Activated CD4-positive, alpha-beta T cell treated with anti-CD3 and anti-CD28 coated beads for 24 hours (primary cell): Measurements from ENCODE around the gene TNS3.
"Not testable (repeated sequence)": the region's sequence is repeated elsewhere in the genome, so short reads cannot be mapped to it uniquely, and the experiment has no call there.

Experiments
- DNase-seq, 2 donors: peaks; one replicate each; pipeline ENCODE4 v3.0.0-alpha.2; 2020; ENCODE audit warnings: low read depth in 2 of 2

Gene TNS3

GRCh38 chr7:47541485-47541884 lies 40.4 kb downstream of the TNS3 start:
- not testable (repeated sequence) for DNase-seq

GRCh38 chr7:47540387-47541350 lies 41.2 kb downstream of the TNS3 start:
- DNase-seq: no peak

GRCh38 chr7:47540053-47540386 lies 41.9 kb downstream of the TNS3 start:
- DNase-seq: no peak

- DNase-seq: no peak
These were observed 42.4 kb downstream of the TNS3 start for GRCh38 chr7:47539398-47540052.

GRCh38 chr7:47538846-47539311 lies 43.0 kb downstream of the TNS3 start:
- no peak for DNase-seq

GRCh38 chr7:47537716-47538675 lies 43.9 kb downstream of the TNS3 start:
- DNase-seq: no peak

GRCh38 chr7:47536661-47537611 lies 45.0 kb downstream of the TNS3 start:
- no peak for DNase-seq

GRCh38 chr7:47535704-47536628 lies 45.9 kb downstream of the TNS3 start:
- DNase-seq: no peak

- no peak for DNase-seq
These were observed 46.7 kb downstream of the TNS3 start for GRCh38 chr7:47535035-47535703.

- DNase-seq: no peak
These were observed 47.4 kb downstream of the TNS3 start for GRCh38 chr7:47534322-47535034.

GRCh38 chr7:47531584-47532492 lies 50.1 kb downstream of the TNS3 start:
- DNase-seq: no peak

GRCh38 chr7:47529826-47530555 lies 51.9 kb downstream of the TNS3 start:
- DNase-seq: no peak

GRCh38 chr7:47529405-47529804 lies 52.5 kb downstream of the TNS3 start:
- no peak for DNase-seq

GRCh38 chr7:47528471-47528870 lies 53.4 kb downstream of the TNS3 start:
- DNase-seq: no peak

- no peak for DNase-seq
These were observed 55.4 kb downstream of the TNS3 start for GRCh38 chr7:47526466-47526865.

- DNase-seq: no peak
These were observed 56.8 kb downstream of the TNS3 start for GRCh38 chr7:47525066-47525623.
